ENCODE data around the gene EXOSC3.
"Not testable (repeated sequence)": the region's sequence is repeated elsewhere in the genome, so short reads cannot be mapped to it uniquely, and the experiment has no call there.

Gene EXOSC3

GRCh38 chr9:37784616-37785483 is at the start of gene EXOSC3:
EXOSC3 (minus strand) TSS chr9:37785064; CDS start chr9:37785044, 20 bp downstream.
- peak; percentile 92 for DNase-seq

GRCh38 chr9:37827483-37828165 is 42.8 kb upstream of the EXOSC3 start:
- DNase-seq: no peak

- not testable (repeated sequence) for DNase-seq
Observed at GRCh38 chr9:37825174-37825573, 40.3 kb upstream of the EXOSC3 start.

GRCh38 chr9:37820142-37820541 is 35.3 kb upstream of the EXOSC3 start:
- no peak for DNase-seq

GRCh38 chr9:37818849-37819248 is 34.0 kb upstream of the EXOSC3 start:
- no peak for DNase-seq

GRCh38 chr9:37812773-37813379 is 28.0 kb upstream of the EXOSC3 start:
- no peak for DNase-seq

GRCh38 chr9:37811906-37812476 is 27.1 kb upstream of the EXOSC3 start:
- no peak for DNase-seq

- not testable (repeated sequence) for DNase-seq
Observed at GRCh38 chr9:37809676-37810075, 24.8 kb upstream of the EXOSC3 start.

- no peak for DNase-seq
Observed at GRCh38 chr9:37806271-37806670, 21.4 kb upstream of the EXOSC3 start.

GRCh38 chr9:37801959-37802711 is 17.3 kb upstream of the EXOSC3 start:
- no peak for DNase-seq

GRCh38 chr9:37801287-37801850 is 16.5 kb upstream of the EXOSC3 start:
- peak; percentile 28 for DNase-seq

GRCh38 chr9:37800631-37801286 is 15.9 kb upstream of the EXOSC3 start, which contains the start of gene DCAF10:
DCAF10 (plus strand) TSS chr9:37800797; CDS start chr9:37800867, 70 bp downstream.
- peak; percentile 92 for DNase-seq

GRCh38 chr9:37798677-37799076 is 13.8 kb upstream of the EXOSC3 start:
- DNase-seq: peak; percentile 49

- DNase-seq: no peak
Observed at GRCh38 chr9:37796232-37796631, 11.4 kb upstream of the EXOSC3 start.

- DNase-seq: no peak
Observed at GRCh38 chr9:37792122-37792521, 7.3 kb upstream of the EXOSC3 start.

GRCh38 chr9:37790096-37790495 is 5.2 kb upstream of the EXOSC3 start:
- DNase-seq: no peak

GRCh38 chr9:37788332-37788731 is 3.5 kb upstream of the EXOSC3 start:
- DNase-seq: no peak

GRCh38 chr9:37787059-37787458 is 2.2 kb upstream of the EXOSC3 start:
- DNase-seq: no peak

GRCh38 chr9:37784291-37784615 is 611 bp downstream of the EXOSC3 start:
- no peak for DNase-seq

- no peak for DNase-seq
Observed at GRCh38 chr9:37778534-37778933, 6.3 kb downstream of the EXOSC3 start.

GRCh38 chr9:37776328-37776727 is 8.5 kb downstream of the EXOSC3 start:
- DNase-seq: no peak
